NCI-H2029 treated with DMSO at 0.1 percent for 48 hours (cell line): Measurements from ENCODE around the gene IGSF23.
A peak's percentile ranks its signal among the peaks of the same experiment; 100 is the strongest.

Experiments used
- DNase-seq: peaks from one replicate; lab custom pipeline; 2025; lab: John Stamatoyannopoulos, UW

Gene IGSF23, protein sequence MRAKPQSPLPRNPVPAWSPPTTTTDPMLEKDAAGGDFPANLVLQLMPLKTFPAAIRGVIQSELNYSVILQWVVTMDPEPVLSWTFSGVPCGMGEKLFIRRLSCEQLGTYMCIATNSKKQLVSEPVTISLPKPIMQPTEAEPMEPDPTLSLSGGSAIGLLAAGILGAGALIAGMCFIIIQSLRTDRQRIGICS

DNA sequence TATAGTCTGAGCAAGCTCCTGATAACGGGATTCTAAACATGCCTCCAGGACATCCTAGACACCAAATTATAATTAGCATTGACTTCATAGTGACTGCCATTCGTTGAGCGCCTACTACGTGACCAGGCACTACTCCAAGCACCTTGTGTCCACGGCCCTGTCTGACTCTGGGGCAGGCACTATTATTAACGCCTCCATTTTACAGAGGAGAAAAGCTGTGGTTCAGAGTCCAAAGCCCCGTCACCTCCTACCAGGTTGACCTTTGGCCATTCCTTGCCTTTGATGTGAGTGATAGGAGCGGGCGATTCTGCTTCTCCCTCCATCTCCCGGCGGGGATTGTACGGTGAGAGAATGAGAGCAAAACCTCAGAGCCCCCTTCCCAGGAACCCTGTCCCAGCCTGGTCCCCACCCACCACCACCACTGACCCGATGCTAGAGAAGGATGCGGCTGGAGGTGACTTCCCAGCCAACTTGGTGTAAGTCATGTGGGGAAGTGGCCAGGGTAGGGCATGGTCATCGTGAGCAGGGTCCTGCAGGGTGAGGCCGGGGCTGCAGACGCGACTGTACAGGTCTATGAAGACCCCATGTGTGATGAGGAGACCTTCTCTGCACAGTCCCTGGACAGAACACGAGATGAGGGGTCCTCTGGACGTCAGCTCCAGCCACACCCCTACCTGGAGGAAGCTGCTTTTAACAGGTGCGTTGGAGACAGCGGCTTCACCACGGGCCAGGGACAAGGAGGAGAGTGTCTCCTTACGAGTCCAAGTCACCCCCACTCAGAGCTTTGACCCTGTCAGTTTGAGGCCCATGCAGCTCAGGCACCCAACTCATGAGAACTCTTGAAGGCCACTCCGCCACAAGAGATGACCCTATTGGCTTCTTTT lies at the start of gene IGSF23:
IGSF23 (plus strand) TSS at position 269 of the 884 bp plus-strand sequence; CDS start at position 352, 83 bp downstream.
- no peak for DNase-seq

DNA sequence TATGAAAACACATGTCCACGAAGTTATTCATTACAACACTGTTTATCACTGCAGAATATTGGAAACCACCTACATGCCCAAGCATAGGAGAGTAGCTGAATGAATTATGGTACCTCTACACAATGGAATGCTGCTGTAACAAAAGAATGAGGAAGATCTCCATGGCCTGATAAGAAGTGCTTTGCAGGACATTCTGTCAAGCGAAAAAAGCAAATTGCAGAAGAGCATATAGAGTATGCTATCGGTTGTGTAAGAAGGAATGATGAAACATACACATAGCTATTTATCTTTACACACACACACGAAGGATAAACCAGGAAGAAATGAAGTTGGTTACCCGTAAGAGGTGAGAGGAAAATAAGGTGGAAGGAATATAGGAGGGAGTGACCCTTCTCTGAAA lies 46.4 kb upstream of the IGSF23 start:
- no peak for DNase-seq

DNA sequence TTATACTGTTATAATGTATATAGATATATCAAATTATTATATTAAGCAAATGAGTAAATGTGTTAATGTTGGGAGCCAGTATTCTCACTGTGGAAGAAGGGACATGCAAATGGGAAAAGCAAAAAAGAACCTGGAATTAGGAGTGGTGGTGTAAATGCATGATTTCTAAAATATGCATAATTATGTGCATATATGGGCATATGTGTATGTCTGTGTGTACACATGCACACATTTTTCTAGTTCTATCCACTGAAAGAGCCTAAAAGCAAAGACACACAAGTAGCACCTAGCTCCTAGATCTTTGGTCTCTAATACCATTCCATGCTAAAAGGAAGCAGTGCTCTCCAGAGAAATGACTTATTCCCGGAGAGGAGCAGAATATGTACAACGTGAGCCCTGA lies 45.6 kb upstream of the IGSF23 start:
- no peak for DNase-seq

DNA sequence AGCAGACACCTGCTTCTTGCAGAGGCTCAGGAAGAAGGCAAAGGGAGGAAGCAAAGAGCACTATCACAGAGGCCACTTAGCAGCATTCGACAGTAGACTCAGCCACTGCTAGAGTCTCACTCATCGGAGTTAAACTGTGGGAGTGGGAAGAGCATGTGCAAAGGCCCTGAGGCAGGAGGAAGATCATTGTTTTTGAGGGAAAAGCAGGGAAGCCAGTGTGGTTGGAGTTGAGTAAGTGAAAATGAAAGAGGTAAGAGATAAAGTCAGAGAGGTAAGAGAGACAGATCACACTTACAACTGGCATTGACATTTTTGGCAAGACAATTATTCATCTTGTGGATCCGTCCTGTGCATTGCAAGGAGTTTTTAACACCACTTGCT lies 42.8 kb upstream of the IGSF23 start:
- DNase-seq: no peak

DNA sequence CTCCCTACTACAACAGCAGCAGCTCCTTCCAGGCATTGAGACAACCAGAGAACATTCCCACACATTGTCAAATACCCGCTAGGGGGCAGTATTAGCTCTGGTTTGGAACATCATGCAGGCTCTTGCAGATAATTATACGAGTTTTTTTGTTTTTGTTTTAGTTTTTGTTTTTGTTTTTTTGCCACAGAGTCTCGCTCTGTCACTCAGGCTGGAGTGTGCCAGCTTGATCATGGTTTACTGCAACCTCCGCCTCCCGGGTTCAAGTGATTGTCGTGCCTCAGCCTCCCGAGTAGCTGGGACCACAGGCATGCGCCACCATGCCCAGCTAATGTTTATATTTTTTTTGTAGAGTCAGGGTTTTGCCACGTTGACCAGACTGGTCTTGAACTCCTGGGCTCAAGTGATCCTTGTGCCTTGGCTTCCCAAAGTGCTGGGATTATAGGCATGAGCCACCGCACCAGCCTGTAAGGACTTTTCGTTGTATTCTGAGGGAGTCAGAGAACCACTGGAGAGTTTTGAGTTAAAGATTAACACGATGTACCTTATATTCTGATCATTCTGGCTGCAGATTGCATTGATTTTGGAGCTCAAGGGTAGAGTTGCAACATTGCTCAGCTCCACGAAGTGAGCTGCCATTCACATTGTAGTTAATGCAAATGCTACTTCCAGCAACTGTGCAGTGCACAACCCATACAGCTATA lies 42.2 kb upstream of the IGSF23 start:
- peak; percentile 77 for DNase-seq

DNA sequence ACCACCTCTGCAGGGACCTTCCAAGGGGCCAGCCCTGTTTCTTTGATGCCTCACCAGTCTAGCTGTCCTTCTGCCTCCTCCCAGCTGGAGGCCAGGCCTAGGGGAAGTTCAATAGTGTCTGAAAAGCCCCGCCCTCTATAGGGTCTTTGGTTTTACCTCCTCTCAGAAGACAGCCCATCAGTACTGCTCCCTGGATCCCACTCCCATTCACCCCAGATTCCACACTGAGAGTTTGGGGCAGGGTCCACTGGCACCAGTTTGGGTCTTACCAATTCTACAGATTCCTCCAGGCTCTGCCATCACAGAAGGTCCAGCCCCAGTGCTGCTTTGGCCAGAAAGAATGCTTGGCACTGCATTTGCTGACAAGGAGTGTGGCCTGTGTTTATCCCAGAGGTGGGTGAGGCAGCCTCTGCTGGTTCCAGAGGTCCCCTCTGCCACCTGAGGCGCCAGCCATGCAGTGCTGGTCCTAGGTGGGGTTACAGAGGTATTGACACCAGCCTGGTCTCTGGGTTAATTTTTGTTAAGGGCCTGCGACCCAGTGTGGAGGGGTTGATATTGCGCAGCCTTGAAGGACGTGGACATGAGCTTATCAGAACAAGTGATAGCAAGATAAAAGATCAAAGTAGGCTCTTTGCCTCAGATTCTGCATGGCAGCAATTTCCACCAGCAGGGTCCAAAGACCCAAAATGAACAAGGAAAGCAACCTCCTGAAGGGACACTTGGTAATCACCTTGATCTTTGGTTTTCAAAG lies 41.4 kb upstream of the IGSF23 start:
- no peak for DNase-seq

DNA sequence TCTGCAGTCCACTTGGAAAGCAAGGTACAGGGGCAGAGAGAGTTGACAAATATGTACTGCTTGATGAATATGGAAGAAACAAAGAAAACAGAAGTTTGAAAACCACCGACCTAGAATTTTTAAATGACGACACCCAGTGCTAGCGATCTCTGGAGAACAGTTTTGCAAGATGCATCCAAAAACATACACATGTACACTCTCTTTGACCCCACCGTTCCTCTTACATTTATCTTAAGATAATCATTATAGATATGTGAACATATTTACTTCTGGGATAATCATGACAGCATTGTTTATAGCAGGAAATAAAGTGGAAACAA lies 40.8 kb upstream of the IGSF23 start:
- no peak for DNase-seq

DNA sequence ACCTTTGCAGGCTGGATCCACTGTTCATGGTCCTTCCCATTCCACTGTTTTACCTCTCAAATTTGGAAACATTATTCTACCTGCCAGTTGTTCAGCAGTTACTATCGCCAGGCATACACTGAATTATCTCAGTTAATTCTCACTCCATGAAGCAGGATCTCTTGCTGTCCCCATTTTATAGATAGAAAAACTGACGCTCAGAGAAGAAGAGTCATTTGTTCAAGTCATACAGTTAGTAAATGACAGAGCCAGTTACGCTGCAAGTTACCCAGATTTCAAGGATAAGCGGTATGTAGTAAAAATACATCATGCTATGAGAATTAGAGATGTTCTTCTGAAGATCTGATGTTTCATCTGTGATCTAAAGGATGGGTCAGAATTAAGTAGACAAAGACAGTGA lies 40.2 kb upstream of the IGSF23 start:
- no peak for DNase-seq

DNA sequence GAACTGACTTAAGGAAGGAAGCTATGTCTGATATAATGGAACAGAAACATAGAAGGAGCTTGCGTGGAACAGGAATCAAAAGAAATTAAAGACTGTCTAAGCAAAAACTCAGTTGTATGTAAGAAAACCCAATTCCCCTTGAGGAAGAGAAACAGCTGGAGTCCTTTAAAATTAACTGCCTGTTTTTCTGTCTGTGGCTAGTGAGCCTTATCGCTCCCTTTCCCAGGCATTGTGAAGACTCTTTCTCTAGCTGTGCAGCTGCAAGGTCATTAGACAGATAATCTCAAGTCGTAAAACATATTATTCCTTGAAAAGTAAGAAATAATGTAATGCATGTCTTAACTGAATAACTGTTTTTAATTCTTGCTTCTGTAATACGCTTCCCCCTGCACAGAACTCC lies 39.7 kb upstream of the IGSF23 start:
- DNase-seq: no peak

DNA sequence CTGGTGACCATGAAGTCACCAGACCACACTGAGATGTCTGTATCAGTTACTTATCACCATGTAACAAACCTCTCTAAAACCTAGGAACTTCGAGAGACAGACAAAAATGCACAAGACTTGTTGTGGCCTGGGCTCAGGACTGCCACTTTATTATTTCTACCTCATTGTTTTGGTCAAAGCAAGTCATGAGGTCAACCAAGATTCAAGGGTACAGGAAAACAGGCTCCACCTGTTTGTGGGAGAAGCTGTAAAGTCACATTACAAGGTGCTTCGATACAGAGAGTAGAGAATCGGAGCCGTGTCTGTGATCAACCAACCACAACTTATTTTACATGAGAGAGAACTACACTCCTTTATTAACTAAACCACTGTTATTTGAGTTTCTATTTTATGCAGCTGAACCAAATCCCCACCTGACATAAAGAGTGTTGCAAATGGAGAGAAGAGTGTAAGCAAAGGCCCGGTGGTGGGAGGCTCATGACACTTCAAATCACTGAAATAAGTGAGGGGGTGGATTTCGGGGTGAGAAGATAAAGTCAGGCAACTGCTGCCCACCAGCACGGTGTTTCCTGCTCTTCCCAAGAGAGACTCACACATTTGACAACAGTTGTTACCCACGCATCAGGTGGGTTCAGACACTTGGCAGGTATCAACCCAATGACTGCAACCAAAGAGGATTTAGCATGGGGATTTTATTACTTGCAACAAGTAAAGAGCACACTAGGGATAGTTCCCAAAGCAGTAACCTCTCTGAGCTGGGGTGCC lies 39.0 kb upstream of the IGSF23 start:
- no peak for DNase-seq

DNA sequence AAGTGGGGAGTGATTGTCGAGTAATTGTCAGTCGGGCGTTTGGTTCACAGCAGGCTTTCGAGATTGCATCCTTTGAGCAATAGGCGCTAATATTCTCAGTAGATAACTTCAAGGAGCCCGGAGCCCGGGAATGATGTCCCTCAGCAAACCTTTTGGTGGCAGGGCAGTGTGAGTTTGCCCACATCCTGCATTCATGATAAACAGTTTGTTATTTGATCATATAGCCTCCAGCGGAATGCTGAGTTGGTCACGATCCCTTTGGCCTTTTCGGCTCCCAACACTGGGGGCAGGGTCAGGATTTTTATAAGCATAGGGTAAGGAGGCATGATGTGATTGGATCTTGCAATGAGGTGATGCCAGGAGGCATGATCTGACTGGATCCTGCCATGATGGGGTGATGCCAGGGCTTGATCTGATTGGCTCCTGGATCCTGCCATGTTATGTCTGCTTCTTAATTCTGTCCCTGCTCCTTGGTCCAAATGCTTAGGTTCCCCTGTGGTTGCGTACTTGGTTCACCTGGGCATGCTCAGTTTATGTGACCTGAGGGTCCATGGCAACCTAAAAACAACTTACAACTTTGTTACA lies 38.2 kb upstream of the IGSF23 start:
- DNase-seq: no peak

DNA sequence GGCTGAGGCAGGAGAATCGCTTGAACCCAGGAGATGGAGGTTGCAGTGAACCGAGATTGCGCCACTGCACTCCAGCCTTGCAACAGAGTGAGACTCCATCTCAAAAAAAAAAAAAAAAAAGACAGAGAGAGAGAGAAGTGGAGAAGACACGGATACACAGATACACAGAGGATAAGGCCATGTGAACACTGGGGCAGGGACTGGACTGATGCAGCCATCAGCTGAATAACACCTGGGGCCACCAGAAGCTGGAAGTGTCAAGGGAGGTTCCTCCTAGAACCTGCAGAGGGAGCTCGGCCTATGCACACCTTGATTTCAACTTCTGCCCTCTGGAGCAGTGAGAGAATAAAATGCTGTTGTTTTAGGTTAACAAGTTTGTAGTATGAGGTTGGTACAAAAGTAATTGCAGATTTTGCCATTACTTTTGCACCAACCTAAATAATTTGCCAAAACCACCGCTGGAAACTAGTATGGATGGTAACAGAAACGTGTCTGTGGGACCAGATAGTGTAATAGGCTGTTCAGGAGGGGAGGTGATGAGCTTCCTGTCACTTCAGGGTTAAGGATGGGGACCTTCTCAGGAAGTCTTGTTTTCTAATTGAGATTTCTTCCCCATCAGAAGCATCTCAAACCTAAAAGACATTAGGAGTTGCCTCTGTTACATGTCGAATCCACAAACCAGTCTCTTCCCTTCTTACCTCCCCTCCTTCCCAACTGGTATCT lies 36.4 kb upstream of the IGSF23 start:
- DNase-seq: peak; percentile 15

DNA sequence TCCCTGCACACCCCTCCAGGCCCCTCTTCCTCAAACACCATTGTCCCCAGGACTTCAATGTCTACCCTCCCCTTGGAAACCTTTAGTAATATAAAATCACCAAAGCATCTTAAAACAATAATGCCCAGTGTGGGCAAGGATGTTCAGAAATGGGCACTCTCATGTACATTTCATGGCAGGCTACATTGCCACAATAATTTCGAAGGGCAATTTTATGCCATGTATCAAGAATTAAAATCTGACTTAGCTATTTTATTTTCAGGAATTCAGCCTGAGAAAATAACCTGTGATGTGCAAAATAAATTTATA lies 35.8 kb upstream of the IGSF23 start:
- no peak for DNase-seq

DNA sequence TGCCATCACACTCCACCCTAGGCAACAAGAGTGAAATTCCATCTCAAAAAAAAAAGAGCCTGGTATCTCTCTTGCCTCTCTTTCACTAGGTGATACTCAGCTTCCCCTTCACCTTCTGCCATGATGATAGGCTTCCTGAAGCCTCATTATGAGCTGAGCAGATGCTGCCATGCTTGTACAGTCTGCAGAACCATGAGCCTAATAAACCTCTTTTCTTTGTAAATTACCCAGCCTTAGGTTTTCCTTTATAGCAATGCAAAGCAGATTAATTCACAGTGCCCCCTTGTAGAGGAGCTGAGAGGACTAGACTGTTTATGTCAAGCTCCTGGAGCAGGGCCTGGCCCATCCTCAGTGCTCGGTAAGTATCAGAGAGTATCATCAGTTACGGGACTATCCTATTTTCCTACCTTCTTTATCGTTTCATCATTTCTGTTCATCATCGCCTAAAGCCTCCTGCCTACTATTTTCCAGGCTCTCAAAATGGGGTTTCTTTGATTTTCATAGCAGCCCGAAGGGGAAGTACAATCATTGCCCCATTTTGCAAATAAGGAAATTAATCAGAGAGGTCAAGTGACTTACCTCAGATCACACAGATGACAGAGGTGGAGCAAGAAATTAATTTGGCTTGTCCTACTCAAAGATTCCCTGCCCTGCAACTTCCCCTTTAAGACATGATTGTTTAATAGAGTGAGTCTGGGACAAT lies 33.5 kb upstream of the IGSF23 start:
- no peak for DNase-seq

DNA sequence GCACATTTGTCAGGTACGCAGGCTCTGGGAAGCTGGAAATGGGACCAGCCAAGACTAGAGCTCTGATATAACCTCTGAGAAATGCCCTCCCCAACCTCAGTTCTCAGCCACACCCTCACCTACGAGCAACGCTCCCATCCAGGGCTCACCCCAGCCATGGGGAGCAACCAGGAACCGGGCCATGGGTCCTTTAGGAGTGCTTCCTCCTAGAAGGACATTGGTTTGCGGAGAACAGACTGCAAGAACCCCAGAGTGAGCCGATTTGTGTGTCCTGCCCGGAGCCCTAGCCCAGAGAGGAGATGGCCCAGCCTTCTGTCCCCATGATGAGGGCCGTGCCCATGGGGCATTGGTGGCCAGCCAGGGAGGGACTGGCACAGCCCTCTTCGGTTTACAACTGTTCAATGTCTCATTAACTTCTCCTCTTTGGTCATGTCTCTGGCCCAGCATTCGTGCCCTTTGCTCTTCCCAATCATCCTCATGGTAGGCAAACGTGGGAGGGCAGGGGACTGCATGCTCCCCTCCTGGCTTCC lies 32.9 kb upstream of the IGSF23 start:
- no peak for DNase-seq

DNA sequence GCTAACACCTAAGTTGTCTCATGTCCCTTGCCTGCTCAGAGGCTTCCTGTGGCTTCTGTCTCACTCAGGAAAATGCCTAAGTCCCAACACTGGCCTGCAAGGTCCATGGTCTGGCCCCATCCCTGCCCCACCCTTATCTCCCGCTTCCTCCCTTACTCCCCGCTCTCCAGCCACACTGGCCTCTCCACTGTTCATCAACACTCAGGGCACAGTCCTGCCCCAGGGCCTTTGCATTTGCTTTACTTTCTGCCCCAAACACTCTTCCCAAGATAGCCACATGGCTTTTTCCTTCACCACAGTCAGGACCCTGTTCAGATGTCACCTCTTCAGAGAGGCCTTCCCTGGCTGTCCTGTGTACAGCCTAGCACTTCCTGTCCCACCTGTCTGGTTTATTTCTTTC lies 32.1 kb upstream of the IGSF23 start:
- DNase-seq: no peak

DNA sequence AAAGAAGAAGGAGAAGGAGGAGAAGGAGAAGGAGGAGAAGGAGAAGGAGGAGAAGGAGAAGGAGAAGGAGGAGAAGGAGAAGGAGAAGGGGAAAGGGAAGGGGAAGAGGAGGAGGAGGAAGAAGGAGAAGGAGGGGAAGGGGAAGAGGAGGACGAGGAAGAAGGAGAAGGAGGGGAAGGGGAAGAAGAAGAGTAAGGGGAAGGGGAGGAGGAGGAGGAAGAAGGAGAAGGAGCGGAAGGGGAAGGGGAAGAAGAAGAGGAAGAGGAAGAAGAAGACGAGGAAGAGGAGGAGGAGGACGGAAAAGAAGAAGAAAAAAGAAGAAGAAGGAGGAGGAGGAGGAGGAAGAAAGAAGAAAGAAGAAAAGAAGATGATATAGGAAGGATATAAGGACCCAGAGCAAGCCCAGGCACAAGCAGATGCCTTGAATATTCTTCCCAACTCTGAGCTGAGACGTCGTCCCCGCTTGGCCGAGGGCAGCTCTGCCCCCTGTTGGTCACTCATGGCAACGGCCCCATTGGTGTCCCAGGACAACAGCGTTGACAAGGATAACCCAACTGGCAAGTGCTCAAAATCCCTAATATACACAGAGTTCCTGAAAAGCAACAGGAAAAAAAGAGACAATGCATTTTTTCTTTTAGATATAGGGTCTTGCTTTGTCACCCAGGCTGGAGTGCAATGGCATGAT lies 30.6 kb upstream of the IGSF23 start:
- DNase-seq: no peak

DNA sequence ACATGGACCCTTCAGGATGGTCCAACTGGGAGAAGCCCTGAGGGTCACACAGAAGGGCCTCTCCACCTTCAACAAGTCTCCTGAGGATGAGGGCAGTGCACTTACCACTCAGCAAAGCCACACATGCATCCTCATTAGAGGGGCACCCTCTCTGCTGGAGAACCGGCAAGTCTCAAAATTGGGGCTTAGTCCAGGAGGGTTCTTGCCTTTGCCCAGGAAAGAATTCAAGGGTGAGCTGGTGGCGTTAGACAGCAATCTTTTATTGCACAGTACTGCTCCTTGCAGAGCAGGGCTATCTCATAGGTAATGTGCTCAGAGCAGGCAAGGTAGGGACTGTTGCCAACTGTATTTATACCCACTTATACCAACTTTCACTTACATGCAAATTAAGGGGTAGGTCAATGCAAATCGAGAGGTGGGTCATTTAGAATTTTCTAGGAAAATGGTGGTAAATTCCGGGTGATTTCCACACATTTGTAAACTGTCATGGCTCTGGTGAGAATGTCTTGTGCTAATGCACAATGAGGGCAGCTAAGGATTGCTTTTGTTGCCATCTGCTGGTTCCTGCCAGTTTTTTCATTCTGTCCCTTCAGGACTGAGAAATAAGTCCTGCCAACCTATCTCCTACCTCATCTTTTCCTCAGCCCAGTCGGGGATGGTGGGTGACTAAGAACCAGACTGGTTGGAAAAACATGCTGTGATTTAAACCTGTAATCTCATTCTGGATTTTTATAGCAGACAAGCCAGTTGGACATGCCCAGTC lies 27.8 kb upstream of the IGSF23 start:
- DNase-seq: no peak
